ENCODE measurements around the gene MARCHF6.
"Not testable (repeated sequence)": the region's sequence is repeated elsewhere in the genome, so short reads cannot be mapped to it uniquely, and the experiment has no call there.

The MARCHF6 gene

DNA sequence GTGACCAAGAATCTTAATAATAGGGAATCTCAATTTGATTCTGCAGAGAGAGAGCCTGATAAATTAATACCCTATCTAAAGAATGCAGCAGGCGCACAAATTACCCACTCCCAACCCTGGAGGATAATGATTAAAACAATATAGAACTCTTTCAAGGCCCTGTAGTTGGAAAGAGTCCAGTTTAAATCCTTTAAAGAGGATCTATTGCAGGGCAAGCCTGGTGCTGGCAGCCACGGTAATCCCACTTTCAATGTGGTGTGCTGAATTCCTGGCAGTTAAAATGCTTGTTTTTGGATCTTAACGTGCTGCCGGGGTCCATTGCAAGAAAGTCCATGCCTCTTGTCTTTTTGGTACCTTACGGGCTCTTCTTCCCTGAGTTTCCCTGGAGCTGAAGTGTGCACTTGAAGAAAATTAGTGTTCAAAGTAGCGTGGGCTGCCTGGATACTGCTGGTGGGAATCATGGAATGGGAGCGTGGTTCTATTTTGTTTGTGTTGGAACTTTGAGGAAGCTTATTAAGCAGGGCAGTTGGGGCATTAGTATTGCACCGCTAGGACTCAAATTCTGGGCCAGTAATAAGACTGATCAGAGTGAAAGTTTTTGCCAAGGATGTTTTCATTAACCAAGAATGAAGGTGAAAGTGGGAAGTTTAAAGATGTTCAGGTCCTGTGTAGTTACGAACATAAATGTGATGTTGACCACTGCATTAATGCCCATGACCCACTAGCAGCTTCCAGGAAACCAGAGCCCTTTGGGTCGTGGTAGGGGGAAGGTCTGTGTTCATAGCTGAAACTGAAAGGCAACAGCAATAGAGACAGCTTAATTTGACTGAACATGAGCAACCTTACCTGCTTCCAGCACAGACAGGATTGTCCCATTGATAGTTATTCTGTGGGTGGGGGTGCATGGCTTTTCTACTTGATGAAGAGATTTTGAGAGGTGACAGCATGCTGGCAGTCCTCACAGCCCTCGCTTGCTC lies 20.8 kb downstream of the MARCHF6 start:
- no peak overlapping the region for H3K4me3 ChIP-seq (ENCODE audit: low read depth, low read length)

DNA sequence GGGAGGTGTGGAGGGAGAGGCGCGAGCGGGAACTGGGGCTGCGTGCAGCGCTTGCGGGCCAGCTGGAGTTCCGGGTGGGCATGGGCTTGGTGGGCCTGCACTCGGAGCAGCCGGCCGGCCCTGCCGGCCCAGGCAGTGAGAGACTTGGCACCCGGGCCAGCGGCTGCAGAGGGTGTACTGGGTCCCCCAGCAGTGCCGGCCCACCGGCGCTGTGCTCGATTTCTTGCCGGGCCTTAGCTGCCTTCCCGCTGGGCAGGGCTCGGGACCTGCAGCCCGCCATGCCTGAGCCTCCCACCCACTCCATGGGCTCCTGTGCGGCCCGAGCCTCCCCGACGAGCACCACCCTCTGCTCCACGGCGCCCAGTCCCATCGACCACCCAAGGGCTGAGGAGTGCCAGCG lies 21.7 kb downstream of the MARCHF6 start:
- not testable (repeated sequence) for H3K4me3 ChIP-seq (ENCODE audit: low read depth, low read length)

DNA sequence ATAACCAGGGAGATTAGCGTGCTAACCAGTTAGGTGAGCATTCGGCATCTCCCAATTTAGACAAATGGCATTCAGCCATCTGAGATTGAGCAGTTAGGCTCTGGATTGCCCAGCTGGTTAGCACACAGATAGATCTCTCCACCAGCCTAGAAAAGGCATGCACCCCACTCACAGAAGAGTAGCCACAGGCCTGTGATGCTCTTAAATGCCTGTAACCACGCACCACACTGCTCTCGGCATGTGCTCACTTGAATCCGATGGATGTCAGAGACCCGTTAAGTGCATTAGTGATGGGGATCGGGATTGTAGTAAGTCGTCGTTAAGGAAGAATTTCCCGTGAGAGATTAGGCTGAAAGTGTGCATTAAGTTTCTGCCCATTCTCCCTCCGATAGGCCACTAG lies 23.0 kb downstream of the MARCHF6 start:
- no peak overlapping the region for H3K4me3 ChIP-seq (ENCODE audit: low read depth, low read length)

DNA sequence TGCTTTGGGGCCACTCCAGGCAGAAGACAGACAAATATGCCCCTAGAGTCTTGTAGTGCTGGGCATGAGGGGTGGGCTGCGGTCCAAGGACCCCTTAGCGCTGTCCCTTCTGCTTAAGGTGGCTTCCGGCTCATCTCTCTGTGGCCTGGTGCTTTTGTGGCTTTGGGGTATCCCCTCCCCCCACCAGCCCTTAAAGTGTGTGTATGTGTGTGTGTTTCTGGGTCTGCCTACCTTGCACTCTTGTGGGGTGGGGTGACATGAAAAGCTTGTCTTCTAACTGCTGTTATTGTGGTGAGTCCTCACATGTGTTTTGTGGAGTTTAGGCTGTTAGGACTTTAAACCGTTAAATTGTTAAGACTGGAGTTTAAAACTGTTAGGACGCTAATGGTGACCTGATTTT lies 23.6 kb downstream of the MARCHF6 start:
- H3K4me3 ChIP-seq (ENCODE audit: low read depth, low read length) = no peak overlapping the region

DNA sequence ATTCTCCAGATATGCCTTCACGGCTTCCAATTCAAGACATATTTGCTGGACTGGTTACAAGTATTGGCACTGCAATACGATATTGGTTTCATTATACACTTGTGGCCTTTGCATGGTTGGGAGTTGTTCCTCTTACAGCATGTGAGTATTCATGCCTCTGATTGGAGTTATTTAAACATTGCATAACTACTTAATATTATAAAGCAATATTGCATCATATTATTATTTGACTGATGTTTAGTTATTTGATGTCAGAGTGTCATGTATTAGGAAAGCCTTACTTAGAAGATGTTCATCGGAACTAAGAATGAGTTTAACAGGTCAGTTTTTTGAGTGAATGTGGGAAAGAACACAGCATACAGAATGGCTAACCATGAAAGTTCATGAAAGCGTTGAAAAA lies 28.3 kb downstream of the MARCHF6 start:
- H3K4me3 ChIP-seq (ENCODE audit: low read depth, low read length) = no peak overlapping the region

DNA sequence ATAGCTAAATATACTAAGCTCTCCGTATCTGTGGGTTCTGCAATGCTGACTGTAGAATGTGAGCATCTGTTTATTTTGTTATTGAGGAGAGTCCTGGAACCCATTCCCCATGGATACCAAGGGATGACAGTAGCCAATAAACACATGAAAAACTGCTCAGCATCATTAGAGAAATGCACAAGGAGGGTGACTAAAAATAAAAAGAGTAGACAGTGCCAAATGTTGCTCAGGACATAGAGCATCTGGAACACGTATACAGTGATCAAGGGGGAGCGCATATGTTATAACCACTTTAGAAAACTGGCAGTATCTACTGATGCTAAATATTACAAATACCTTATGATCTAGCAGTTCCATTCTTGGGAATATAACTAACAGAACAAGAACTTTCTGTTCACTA lies 31.0 kb downstream of the MARCHF6 start:
- H3K4me3 ChIP-seq (ENCODE audit: low read depth, low read length) = no peak overlapping the region

DNA sequence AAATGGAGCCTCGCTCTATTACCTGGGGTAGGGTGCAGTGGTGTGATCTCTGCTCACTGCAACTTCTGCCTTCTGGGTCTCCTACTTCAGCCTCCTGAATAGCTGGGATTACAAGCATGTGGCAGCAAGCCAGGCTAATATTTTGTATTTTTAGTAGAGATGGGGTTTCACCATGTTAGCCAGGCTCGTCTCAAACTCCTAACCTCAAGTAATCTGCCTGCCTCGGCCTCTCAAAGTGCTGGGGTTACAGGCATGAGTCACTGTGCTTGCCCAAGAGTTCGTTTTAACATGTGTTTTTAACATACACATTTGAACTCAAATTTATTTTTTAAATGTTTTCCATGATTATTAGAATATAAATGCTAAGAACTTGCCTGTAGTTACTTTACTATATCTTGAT lies 34.2 kb downstream of the MARCHF6 start:
- no peak overlapping the region for H3K4me3 ChIP-seq (ENCODE audit: low read depth, low read length)

DNA sequence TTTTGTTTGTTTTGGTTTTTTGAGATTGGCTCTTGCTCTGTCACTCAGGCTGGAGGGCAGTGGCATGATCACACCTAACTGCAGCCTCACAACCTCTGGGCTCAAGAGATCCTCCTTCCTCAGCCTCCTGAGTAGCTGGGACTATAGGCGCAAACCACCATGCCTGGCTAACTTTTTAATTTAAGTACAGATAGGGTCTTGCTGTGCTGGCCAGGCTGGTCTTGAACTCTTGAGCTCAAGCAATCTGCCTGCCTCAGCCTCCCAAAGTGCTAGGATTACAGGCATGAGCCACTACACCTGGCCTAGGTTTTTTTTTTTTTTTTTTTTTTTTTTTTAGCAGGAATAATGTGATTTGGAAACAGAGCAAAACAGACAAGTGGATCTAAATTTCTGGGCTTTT lies 37.6 kb downstream of the MARCHF6 start:
- H3K4me3 ChIP-seq (ENCODE audit: low read depth, low read length) = no peak overlapping the region

DNA sequence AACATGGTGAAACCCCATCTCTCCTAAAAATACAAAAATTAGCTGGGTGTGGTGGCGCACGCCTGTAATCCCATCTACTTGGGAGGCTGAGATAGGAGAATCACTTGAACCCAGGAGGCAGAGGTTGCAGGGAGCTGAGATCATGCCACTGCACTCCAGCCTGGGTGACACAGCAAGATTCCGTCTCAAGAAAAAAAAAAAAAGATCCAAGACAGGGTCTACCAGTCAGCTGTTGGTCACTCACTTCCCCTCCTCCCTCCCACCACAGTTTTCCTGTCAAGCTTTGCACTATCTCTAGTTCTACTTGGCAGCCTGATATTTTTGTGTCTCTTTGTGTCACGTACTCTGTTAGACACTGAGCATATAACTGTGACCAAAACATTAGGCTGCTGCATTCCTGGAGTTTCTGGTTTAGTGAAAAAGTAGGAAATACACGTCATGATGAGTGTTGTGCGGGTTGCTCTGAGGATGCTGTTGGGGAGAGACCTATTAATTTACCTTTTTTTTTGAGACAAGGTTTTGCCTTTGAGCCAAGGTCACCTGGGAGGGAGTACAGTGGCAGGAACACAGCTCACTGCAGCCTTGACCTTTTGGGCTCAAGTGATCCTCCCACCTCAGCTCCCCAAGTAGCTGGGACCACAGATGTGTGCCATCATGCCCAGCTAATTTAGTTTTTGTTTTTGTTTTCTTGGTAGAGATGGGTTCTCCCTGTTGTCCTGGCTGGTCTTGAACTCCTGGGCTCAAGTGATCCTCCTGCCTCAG lies 39.3 kb downstream of the MARCHF6 start:
- not testable (repeated sequence) for H3K4me3 ChIP-seq (ENCODE audit: low read depth, low read length)

DNA sequence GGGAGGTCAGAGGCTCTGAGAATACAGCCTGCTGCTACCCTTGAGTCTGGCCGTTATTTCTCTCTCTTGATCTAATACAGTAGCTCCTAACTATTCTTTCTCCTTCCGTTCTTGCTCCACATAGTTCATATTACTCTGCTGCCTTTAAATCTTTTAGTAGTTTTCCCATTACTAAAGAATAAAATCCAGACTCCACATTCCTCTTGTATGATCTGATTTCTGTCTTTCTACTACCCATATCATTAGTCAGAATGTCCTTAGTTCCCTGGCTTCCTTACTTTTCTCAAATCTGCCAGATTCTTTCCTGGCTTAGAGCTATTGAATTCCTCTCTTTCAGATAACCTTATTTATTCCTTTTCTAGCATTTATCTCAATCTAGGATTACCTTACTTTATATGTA lies 40.0 kb downstream of the MARCHF6 start:
- no peak overlapping the region for H3K4me3 ChIP-seq (ENCODE audit: low read depth, low read length)

DNA sequence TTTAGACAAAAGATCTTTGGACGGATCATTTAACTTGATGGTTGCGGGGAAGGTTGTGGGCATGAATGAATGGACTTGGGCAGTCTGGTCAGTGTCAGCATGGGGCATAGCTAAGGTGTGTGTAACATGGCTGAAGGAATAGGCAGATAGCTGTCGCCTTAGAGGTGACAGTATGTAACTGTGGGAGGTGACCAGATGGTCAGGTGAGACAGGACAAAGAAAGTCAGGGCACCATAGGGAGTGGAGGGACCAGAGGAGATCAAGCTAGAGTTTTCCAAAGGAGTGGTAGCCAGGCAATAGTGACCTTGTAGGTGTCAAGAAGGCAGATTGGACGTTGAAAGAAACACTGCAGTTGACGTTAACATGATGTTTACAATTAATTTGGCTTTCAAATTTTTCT lies 43.1 kb downstream of the MARCHF6 start:
- H3K4me3 ChIP-seq (ENCODE audit: low read depth, low read length) = no peak overlapping the region

DNA sequence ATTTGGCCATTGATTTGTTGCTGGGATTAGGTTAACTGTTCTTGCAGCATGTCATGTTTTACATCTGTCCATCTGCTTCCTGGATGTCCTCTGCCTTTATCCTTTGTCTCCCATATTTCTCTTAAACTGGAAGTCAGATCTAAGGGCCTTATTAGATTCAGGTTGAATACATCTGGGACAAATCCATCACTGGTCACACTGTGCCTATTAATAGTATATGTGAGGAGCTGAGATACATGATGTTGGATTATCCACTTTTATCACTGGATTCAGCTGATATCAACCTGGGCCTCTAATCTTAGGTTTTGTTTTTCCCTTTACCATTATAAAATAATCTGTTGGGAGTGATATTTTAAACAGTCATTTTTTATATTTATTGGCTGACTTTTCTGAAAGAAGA lies 46.3 kb downstream of the MARCHF6 start:
- no peak overlapping the region for H3K4me3 ChIP-seq (ENCODE audit: low read depth, low read length)

DNA sequence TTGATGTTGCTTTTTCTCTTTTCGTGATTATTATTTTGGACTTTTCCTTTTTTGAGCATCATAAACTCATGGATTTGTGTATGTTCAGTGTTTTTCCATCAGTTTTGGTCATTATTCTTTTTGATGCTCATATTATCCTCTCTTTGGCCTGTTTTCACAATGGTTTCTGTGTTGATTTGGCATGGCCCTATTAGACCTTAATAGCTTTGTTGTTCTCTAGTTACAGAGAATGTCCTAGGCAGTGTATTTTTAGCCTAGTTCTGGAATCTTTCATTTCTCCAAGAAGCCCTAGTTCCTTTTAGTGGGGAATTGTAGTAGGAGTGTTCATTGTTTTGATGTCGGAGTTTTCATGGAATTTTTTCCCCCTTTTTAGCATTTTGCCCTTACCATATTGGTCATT lies 46.9 kb downstream of the MARCHF6 start:
- no peak overlapping the region for H3K4me3 ChIP-seq (ENCODE audit: low read depth, low read length)

DNA sequence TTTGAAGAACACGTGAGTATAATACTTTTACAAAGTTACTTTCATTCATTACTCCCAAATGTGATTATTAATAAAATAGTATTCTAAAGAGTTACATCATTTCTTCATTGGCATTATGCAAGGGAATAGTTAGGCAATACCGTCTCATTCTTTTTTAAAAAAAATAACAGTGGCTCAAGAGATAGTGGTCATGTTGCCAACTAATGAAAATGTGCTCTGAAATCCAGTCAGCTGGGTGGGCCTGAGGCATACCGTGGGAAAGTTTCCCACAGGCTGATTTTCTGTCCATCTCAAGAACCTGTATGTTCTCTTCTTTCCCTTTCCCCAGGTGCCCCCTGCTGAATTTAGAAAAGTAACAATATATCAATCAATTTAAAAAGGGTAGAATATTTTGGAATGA lies 47.3 kb downstream of the MARCHF6 start:
- H3K4me3 ChIP-seq (ENCODE audit: low read depth, low read length) = no peak overlapping the region

DNA sequence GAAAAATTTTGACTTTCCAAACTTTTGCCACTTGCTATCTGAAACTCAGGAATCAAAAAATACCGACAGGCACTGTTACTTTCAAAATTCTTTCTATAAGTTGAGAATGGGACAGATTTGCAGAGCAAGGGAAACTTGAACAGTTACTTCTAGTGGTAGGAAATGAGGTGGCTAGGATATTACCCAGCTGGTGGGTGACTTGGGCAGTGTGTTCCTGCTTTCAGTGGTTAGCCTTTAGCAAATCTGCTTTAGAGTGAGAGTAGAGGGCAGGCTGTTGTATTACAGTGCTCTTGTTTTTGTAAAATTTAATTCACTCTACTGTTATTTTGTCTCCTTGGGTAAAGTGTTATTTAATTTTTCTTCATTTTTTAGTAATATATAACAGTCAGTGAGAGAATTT lies 48.0 kb downstream of the MARCHF6 start:
- H3K4me3 ChIP-seq (ENCODE audit: low read depth, low read length) = no peak overlapping the region

Data from iPS-11a (cell line).